ENCODE data around the gene STAB1. TPM values are rescaled to one million over a fixed set of nuclear protein-coding genes. Genes with fewer than 3 reads are reported as not detected.

Gene STAB1
- total and polyA plus RNA-seq, 2 donors (not counting 1 experiment from before 2014, with no cell fraction given), result under 0.01 to 0.09 TPM

DNA sequence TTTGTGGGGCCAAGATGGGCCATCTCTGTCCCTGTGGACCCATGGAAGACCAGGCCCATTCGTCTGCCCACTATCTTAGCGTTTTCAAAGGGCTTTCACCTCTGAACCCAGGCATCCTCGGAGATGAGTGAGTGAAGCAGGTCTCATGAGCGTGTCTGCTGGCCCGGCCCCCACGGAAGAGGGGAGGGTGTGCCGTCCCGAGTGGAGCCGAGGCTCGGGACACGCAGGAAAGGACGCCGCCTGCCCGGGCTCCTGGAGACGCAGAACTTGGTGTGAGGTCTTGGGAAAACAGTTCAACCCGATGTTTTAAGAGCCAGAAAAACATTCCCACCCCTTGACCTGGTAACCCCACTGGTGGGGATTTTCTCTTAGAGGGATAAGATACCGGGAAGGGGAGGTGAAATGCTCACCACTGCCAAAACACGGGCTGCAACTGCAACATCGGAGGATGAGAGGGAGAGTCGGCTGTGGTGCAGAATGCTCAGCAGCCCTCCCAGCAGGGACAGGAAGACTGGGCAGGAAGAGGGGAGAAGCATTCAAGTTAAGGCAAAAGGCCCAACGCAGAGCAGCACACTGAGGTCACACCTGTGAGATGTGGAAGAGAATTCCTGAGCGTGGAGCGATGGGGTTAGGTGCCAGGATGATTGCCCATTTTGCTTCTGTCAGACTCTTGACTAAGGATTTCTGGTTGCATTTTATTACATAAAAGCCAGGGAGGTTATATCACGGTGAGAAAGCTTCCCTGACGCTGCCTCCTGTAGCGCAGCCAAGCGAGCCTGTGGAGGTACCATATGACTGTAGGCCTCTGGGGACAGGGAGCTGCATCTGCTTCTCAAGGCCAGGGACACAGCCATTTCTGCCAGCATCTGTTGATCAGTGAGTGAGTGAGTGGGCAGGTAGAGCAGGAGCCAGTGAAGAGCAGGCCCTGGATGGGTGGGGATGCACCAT is 14.1 kb upstream of the STAB1 start:
- H3K4me3 ChIP-seq (replicated peaks in 1 of 4; ENCODE audit: control extremely low read depth in 1 of 4, insufficient read depth in 1 of 4, low read depth in 3 of 4, low read length in 4 of 4), result no peak overlapping the region
- peaks cover 17% of the 10 kb centered on the region for H3K4me1 ChIP-seq (ENCODE audit: control insufficient read depth, extremely low read depth, insufficient read depth, low read length)
- no peaks in the 10 kb centered on the region for H4K20me1 ChIP-seq (ENCODE audit: control insufficient read depth, extremely low read depth, insufficient read depth, low read length)
- H3K36me3 ChIP-seq (ENCODE audit: control insufficient read depth, insufficient read depth, low read length), result peaks cover 40% of the 10 kb centered on the region
- no peak for DNase-seq (ENCODE audit: low read depth in 2 of 2)
- no peak overlapping the region for H3K4me2 ChIP-seq (ENCODE audit: extremely low read depth, insufficient read depth, low read length)
- no peak overlapping the region for H2AFZ ChIP-seq (ENCODE audit: low read length)
- no peaks in the 10 kb centered on the region for H3K9me3 ChIP-seq (ENCODE audit: control insufficient read depth, insufficient read depth, low read depth, low read length)
- no peak overlapping the region for H3K9ac ChIP-seq (ENCODE audit: insufficient read depth, low read length)
- H3K27ac ChIP-seq (ENCODE audit: insufficient read depth, low read length), result no peak overlapping the region
- no peaks in the 10 kb centered on the region for H3K79me2 ChIP-seq (ENCODE audit: control insufficient read depth, insufficient read depth, low read length)
- no peaks in the 10 kb centered on the region for H3K27me3 ChIP-seq (ENCODE audit: control insufficient read depth, insufficient read depth, low read length)
- TF ChIP-seq, protein P1, sequence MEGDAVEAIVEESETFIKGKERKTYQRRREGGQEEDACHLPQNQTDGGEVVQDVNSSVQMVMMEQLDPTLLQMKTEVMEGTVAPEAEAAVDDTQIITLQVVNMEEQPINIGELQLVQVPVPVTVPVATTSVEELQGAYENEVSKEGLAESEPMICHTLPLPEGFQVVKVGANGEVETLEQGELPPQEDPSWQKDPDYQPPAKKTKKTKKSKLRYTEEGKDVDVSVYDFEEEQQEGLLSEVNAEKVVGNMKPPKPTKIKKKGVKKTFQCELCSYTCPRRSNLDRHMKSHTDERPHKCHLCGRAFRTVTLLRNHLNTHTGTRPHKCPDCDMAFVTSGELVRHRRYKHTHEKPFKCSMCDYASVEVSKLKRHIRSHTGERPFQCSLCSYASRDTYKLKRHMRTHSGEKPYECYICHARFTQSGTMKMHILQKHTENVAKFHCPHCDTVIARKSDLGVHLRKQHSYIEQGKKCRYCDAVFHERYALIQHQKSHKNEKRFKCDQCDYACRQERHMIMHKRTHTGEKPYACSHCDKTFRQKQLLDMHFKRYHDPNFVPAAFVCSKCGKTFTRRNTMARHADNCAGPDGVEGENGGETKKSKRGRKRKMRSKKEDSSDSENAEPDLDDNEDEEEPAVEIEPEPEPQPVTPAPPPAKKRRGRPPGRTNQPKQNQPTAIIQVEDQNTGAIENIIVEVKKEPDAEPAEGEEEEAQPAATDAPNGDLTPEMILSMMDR (conservative IDR thresholded peaks at IDR 0.05 in 1 of 2, IDR thresholded peaks at IDR 0.05 in 1 of 2; ENCODE audit: low read depth in 1 of 2, low read length in 2 of 2), result no peak
- no peak for TF ChIP-seq EZH2 (IDR thresholded peaks at IDR 0.05; ENCODE audit: low read length, missing control alignments)

DNA sequence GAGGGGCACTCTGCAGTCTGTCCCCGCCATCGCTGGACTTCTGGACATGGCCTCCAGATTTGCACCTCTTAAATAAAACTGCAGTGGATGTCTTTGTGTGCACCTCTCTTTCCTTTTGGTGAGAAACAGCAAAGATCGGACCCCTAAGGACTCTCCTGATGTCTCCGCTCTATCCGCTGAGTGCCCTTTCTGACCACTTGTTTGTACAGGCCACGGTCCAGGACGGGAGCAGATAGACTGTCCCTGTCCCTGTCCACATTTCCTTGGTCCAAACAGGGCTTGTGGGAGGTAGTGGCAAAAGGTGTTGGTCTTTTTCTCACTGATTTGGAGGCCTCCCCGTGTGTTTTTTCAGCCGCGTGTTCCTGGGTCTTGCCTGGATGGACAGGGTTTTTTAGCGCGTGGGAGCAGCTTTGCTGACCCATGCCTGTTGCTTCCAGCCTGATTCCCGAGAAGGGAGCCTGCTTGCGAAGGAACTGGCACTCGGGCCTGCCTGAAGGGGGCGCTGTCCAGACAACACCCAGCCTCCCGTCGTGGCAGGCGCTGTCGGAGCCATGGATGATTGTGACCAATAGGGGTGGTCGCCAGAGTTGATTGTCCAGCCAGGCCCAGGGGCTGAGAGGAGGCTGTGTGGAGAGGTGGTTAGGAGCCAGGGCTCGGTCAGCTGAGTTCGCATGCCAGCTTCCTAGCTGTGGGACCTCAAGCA is 13.2 kb upstream of the STAB1 start:
- H3K4me2 ChIP-seq (ENCODE audit: extremely low read depth, insufficient read depth, low read length), result no peak overlapping the region
- H3K9ac ChIP-seq (ENCODE audit: insufficient read depth, low read length), result no peak overlapping the region
- peaks cover 17% of the 10 kb centered on the region for H3K4me1 ChIP-seq (ENCODE audit: control insufficient read depth, extremely low read depth, insufficient read depth, low read length)
- H3K4me3 ChIP-seq (replicated peaks in 1 of 4; ENCODE audit: control extremely low read depth in 1 of 4, insufficient read depth in 1 of 4, low read depth in 3 of 4, low read length in 4 of 4), result no peak overlapping the region
- peaks cover 38% of the 10 kb centered on the region for H3K36me3 ChIP-seq (ENCODE audit: control insufficient read depth, insufficient read depth, low read length)
- no peaks in the 10 kb centered on the region for H3K9me3 ChIP-seq (ENCODE audit: control insufficient read depth, insufficient read depth, low read depth, low read length)
- no peak for TF ChIP-seq EZH2 (IDR thresholded peaks at IDR 0.05; ENCODE audit: low read length, missing control alignments)
- TF ChIP-seq, protein P1 (conservative IDR thresholded peaks at IDR 0.05 in 1 of 2, IDR thresholded peaks at IDR 0.05 in 1 of 2; ENCODE audit: low read depth in 1 of 2, low read length in 2 of 2), result peak; percentile 23 to 47
- H2AFZ ChIP-seq (ENCODE audit: low read length), result no peak overlapping the region
- no peaks in the 10 kb centered on the region for H4K20me1 ChIP-seq (ENCODE audit: control insufficient read depth, extremely low read depth, insufficient read depth, low read length)
- no peak overlapping the region for H3K27ac ChIP-seq (ENCODE audit: insufficient read depth, low read length)
- H3K27me3 ChIP-seq (ENCODE audit: control insufficient read depth, insufficient read depth, low read length), result no peaks in the 10 kb centered on the region
- peak in 1 of 2 donors; percentile 30 for DNase-seq (ENCODE audit: low read depth in 2 of 2)
- no peaks in the 10 kb centered on the region for H3K79me2 ChIP-seq (ENCODE audit: control insufficient read depth, insufficient read depth, low read length)

DNA sequence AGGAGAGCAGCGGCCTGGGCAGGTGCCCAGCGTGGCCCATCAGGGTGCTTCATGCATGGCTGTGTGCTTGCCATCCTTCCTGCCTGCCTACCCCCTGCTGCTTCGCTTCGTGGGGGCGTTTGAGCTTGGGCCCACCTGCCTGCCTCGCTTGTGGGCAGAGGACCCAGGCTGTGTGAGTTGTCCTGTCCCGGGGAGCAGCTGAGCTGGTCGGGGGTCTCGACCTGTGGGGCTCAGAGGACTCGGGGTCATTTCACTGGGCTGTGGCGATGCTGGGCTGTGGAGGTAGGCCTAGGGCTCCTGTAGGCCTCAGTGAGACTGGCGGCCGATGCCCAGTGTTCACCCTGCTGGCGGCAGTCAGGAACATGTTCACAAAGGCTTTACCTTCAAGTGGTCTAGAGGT is 12.1 kb upstream of the STAB1 start:
- TF ChIP-seq EZH2 (IDR thresholded peaks at IDR 0.05; ENCODE audit: low read length, missing control alignments), result no peak
- TF ChIP-seq, protein P1 (conservative IDR thresholded peaks at IDR 0.05 in 1 of 2, IDR thresholded peaks at IDR 0.05 in 1 of 2; ENCODE audit: low read depth in 1 of 2, low read length in 2 of 2), result no peak
- Histone ChIP-seq H3K9me3 (ENCODE audit: control insufficient read depth, insufficient read depth, low read depth, low read length) (no peaks in the 10 kb centered on the region), H4K20me1 (ENCODE audit: control insufficient read depth, extremely low read depth, insufficient read depth, low read length) (no peaks in the 10 kb centered on the region), H3K4me2 (ENCODE audit: extremely low read depth, insufficient read depth, low read length) (no peak overlapping the region), H3K9ac (ENCODE audit: insufficient read depth, low read length) (no peak overlapping the region), H3K4me1 (ENCODE audit: control insufficient read depth, extremely low read depth, insufficient read depth, low read length) (peaks cover 17% of the 10 kb centered on the region), H3K79me2 (ENCODE audit: control insufficient read depth, insufficient read depth, low read length) (no peaks in the 10 kb centered on the region), H3K36me3 (ENCODE audit: control insufficient read depth, insufficient read depth, low read length) (peaks cover 47% of the 10 kb centered on the region), H3K27ac (ENCODE audit: insufficient read depth, low read length) (peak overlapping the region; percentile 61), H3K4me3 (replicated peaks in 1 of 4; ENCODE audit: control extremely low read depth in 1 of 4, insufficient read depth in 1 of 4, low read depth in 3 of 4, low read length in 4 of 4) (no peak overlapping the region), H2AFZ (ENCODE audit: low read length) (no peak overlapping the region), H3K27me3 (ENCODE audit: control insufficient read depth, insufficient read depth, low read length) (no peaks in the 10 kb centered on the region)
- no peak for DNase-seq (ENCODE audit: low read depth in 2 of 2)
